Adrenal gland (tissue), 12 donors: ENCODE data around the gene BAMBI. TPM values are rescaled to one million over a fixed set of nuclear protein-coding genes. Genes with fewer than 3 reads are reported as not detected.

Source experiments
- DNase-seq, 7 donors: peaks; one replicate each; pipeline ENCODE4 v3.0.0-alpha.2; 2019 to 2020
- H3K27ac ChIP-seq, 5 donors: fragments of 200-600 bp; sonication (generic) in 4 of 5; 1 replicate in 3 of 5; 2 replicates in 2 of 5; pipeline versions ENCODE4 v1.5.1 to v1.8.0; 2016 to 2020; ENCODE audit warnings: mild to moderate bottlenecking in 1 of 5
- H3K27me3 ChIP-seq: fragments of 200-600 bp; 2 replicates; pipeline ENCODE4 v1.8.0; 2021
- H3K36me3 ChIP-seq, 2 donors: fragments of 200-600 bp; replicated peaks in 1 of 2; 1 replicate in 1 of 2; 2 replicates in 1 of 2; pipeline versions ENCODE4 v1.5.1 to v1.8.0; 2018 to 2022
- H3K4me1 ChIP-seq, 2 donors: fragments of 200-600 bp; replicated peaks in 1 of 2; 1 replicate in 1 of 2; 2 replicates in 1 of 2; pipeline versions ENCODE4 v1.5.1 to v1.8.0; 2018 to 2021
- H3K4me3 ChIP-seq, 4 donors: fragments of 200-600 bp; sonication (generic) in 3 of 4; one replicate each; pipeline ENCODE4 v1.5.1; 2016 to 2018
- H3K9me3 ChIP-seq, 3 donors: fragments of 200-600 bp; sonication (generic) in 1 of 3; replicated peaks in 1 of 3; 1 replicate in 2 of 3; 2 replicates in 1 of 3; pipeline versions ENCODE4 v1.5.1 to v1.8.0; 2016 to 2021
- POLR2A ChIP-seq, 2 donors: fragments of 450-650 bp; IDR thresholded peaks; one replicate each; pipeline ENCODE4 v1.6.1; 2017; ENCODE audit warnings: antibody characterized with exemption in 2 of 2, mild to moderate bottlenecking in 2 of 2, moderate library complexity in 1 of 2
- WGBS, 4 donors: extraction: QIAGEN DNeasy Blood & Tissue Kit in 2 of 4; methylation state at CpG; one replicate each; pipeline versions ENCODE4 v1.1.5 to v1.1.7; 2013 to 2017; 5-methylcytosine and 5-hydroxymethylcytosine counted together
- intact Hi-C, 2 donors: fragments of 100-400 bp; cut with DNase I; formaldehyde crosslinking; loops; one replicate each; pipeline versions ENCODE4 v1.14.1 to v1.15.0; 2022 to 2023
- polyA plus RNA-seq, 3 donors: library from polyadenylated mRNA; stranded (reverse); fragments of 200-250 nt in 2 of 3; fragments of 350-450 nt in 1 of 3; fragmentation: Illumina TruSeq in 1 of 3; extraction: RNeasy Lipid Tissue Mini Kit (QIAGEN cat#74804) in 1 of 3; gene quantifications; one replicate each; pipeline ENCODE4 v1.2.3, GENCODE V29; 2013 to 2014
- total RNA-seq, 9 donors: library from RNA; depleted of rRNA in 4 of 9; stranded (reverse); fragments of >200 nt in 4 of 9; fragments of 120-200 nt in 1 of 9; fragmentation: NEBNext Ultra II Directional in 1 of 9; extraction: Animal tissue kit (Norgen Biotek cat#: 25700) in 1 of 9; gene quantifications; one replicate each; pipeline versions ENCODE4 v1.1.0 to v1.2.4, GENCODE V29; 2013 to 2023
- TF ChIP-seq, protein P1 (sequence below), 6 experiments: fragments of 450-650 bp in 4 of 6; fragments of 200-600 bp in 2 of 6; sonication (generic) in 1 of 6; IDR thresholded peaks; 1 replicate in 5 of 6; 2 replicates in 1 of 6; pipeline versions ENCODE4 v1.5.1 to v1.8.0; 2016 to 2021; ENCODE audit warnings: antibody characterized with exemption in 6 of 6, mild to moderate bottlenecking in 2 of 6, moderate library complexity in 1 of 6
- donor health status: healthy with polysubstance abuse.
- donor health status: Bipolar disorder and iron deficiency.
- donor health status: DM: yes; HTN: yes; CAD: no.
- donor health status: DM: no; HTN: no; CAD: no.
- donor health status: DM: no; HTN: no; CAD: no.
- donor health status: DM: yes; HTN: yes; CAD: no.

The BAMBI gene
- total and polyA plus RNA-seq, 12 donors: 19.5 to 114 (median 71.9) TPM

DNA sequence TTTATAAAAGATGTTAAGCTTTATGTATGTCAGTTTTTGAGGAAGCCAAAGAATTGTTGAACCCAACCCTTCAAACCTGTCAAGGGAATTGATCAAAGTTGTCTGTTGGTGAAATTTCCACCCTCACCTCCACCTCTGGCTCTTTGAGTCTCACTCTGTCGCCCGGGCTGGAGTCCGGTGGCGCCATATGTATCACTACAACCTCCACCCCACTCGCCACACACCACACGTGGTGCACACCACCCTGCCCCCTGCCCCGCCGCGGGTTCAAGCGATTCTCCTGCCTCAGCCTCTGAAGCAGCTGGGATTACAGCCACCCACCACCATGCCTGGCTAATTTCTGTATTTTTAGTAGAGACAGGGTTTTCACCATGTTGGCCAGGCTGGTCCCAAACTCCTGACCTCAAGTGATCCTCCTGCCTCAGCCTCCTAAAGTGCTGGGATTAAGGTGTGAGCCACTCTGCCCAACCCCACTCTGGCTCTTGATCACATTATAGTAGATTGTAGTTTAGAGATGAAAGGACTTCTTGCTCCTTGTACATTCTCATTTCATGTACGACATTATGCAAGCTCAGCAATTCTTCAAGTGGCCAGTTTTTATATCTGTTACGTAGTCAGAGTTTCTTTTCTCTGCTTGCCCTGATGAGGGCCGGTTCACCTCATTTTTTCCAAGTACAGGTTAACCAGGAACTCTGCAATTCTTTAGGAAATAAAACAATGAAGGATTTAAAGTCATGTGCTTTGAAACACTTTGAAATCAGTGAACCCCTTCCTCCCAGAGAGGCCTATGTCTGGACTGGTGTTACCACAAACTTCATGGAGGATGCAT is 7.0 kb downstream of the BAMBI start:
- TF ChIP-seq, protein P1, sequence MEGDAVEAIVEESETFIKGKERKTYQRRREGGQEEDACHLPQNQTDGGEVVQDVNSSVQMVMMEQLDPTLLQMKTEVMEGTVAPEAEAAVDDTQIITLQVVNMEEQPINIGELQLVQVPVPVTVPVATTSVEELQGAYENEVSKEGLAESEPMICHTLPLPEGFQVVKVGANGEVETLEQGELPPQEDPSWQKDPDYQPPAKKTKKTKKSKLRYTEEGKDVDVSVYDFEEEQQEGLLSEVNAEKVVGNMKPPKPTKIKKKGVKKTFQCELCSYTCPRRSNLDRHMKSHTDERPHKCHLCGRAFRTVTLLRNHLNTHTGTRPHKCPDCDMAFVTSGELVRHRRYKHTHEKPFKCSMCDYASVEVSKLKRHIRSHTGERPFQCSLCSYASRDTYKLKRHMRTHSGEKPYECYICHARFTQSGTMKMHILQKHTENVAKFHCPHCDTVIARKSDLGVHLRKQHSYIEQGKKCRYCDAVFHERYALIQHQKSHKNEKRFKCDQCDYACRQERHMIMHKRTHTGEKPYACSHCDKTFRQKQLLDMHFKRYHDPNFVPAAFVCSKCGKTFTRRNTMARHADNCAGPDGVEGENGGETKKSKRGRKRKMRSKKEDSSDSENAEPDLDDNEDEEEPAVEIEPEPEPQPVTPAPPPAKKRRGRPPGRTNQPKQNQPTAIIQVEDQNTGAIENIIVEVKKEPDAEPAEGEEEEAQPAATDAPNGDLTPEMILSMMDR (IDR thresholded peaks at IDR 0.05): no peak
- no peak for TF ChIP-seq POLR2A (IDR thresholded peaks at IDR 0.05)
- Histone ChIP-seq H3K27me3 (no peaks in the 10 kb centered on the region), H3K9me3 (no peaks in the 10 kb centered on the region), H3K27ac (peak overlapping the region in 1 of 5 donors; percentile 2), H3K4me1 (peaks cover 10 to 40% of the 10 kb centered on the region in 2 donors), H3K36me3 (peaks cover 0 to 11% of the 10 kb centered on the region in 2 donors), H3K4me3 (no peak overlapping the region)
- no peak for DNase-seq
- intact Hi-C loops: loop anchor here in 1 of 2 donors (10.0 kb wide), 1 partner anchor 110 kb away; no protein-coding TSS in a partner anchor
- 90 to 95% (median 93%) methylated on average over 13 of the region's 13 CpGs for WGBS, 4 donors

DNA sequence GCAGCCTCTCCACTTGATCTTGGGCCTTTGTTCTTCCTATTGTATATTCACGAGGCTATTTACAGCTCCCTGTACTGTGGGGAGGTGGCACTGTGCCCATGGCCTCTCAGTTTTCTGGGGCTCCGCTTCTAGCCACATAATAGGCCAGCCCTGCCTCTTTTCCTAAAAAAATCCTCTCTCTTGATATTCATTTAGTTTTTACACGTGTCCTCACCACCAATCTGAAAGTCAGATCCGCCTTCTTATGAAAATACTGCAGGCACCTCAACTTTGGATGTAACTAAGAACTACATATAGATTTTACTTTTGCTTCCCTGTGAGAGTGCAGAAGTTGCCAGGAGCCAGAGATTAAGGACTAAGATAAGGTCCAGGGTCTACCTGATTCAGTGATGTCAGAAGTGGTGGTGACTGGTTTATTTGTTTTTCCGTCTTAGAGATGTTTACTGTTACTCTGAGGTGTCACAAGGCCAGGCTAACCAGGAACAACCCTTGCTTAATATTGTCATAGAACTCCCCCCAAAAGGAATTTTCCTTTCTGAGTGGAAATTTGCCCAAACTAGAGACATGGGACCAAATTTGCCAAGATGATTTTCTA is 7.8 kb downstream of the BAMBI start:
- H3K4me1 ChIP-seq: peaks cover 10 to 40% of the 10 kb centered on the region in 2 donors
- no peaks in the 10 kb centered on the region for H3K27me3 ChIP-seq
- no peaks in the 10 kb centered on the region for H3K9me3 ChIP-seq
- H3K36me3 ChIP-seq: peaks cover 0 to 11% of the 10 kb centered on the region in 2 donors
- TF ChIP-seq, protein P1 (IDR thresholded peaks at IDR 0.05): no peak
- TF ChIP-seq POLR2A (IDR thresholded peaks at IDR 0.05): no peak
- intact Hi-C loops: loop anchor here in 1 of 2 donors (10.0 kb wide), 1 partner anchor 110 kb away; no protein-coding TSS in a partner anchor
- H3K4me3 ChIP-seq: no peak overlapping the region
- WGBS, 4 donors: 74 to 86% (median 82%) methylated on average over 5 of the region's 5 CpGs
- no peak overlapping the region for H3K27ac ChIP-seq
- DNase-seq: no peak

DNA sequence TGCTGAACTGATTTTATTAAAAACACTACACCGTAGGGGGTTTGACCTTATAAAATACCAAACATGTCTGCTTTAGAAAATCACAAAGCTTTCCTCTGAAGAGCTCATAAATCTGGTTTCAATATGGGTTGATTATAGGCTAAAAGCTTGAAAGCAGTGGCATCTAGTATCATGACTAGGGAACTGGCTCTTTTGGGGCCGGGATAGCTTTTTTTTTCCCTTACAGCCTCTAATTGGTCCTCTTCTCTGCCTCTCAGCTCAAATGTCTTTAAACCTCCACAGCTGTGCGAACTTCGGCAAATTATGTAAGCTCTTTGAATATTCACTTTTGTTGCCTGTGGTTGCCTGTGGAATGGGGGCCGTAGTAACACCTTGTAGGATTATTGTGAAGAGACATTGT is 8.4 kb downstream of the BAMBI start:
- Histone ChIP-seq H3K9me3 (no peaks in the 10 kb centered on the region), H3K4me3 (no peak overlapping the region), H3K27ac (no peak overlapping the region), H3K4me1 (peaks cover 10 to 37% of the 10 kb centered on the region in 2 donors), H3K36me3 (peaks cover 0 to 11% of the 10 kb centered on the region in 2 donors), H3K27me3 (no peaks in the 10 kb centered on the region)
- no peak for DNase-seq
- WGBS, 4 donors: 78 to 91% (median 89%) methylated on average over 5 of the region's 5 CpGs
- intact Hi-C loops: loop anchor here in 1 of 2 donors (10.0 kb wide), 1 partner anchor 109 kb away; no protein-coding TSS in a partner anchor
- TF ChIP-seq POLR2A (IDR thresholded peaks at IDR 0.05): no peak
- TF ChIP-seq, protein P1 (IDR thresholded peaks at IDR 0.05): no peak
